ENCODE results near the gene LYG1.

GRCh38 chr2:99297994-99298393 is 3.0 kb downstream of the LYG1 start:
- TF ChIP-seq CTCF (IDR thresholded peaks at IDR 0.05): no peak
- TF ChIP-seq POLR2A (IDR thresholded peaks at IDR 0.05): no peak

Measured in uterus (tissue), 2 donors.